Measurements from ENCODE around the gene SLC35F2. TPM values are rescaled to one million over a fixed set of nuclear protein-coding genes. Genes with fewer than 3 reads are reported as not detected.

The SLC35F2 gene
- polyA plus RNA-seq, 1 of the 3 experiments (the other 2 are of a cell fraction) = 12.4 TPM

- Histone ChIP-seq H3K9ac (no peak overlapping the region), H3K79me2 (ENCODE audit: insufficient read depth) (peaks cover 8% of the 10 kb centered on the region; the same call in 1 of the 2 replicates), H3K9me2 (no peaks in the 10 kb centered on the region), H2AFZ (ENCODE audit: low read depth) (no peak overlapping the region), H3K27ac (ENCODE audit: low read depth in 2 of 2, low read length in 1 of 2) (no peak overlapping the region), H3K4me3 (ENCODE audit: low read depth in 2 of 2, low read length in 1 of 2) (no peak overlapping the region), H4K20me1 (ENCODE audit: insufficient read depth) (no peaks in the 10 kb centered on the region), H3K9me3 (no peaks in the 10 kb centered on the region), H3K36me3 (replicated peaks in 1 of 2; ENCODE audit: control insufficient read depth in 1 of 2, insufficient read depth in 2 of 2, low read length in 1 of 2) (no peaks in the 10 kb centered on the region), H3K4me2 (no peak overlapping the region), H3K27me3 (ENCODE audit: insufficient read depth) (no peaks in the 10 kb centered on the region), H3F3A (replicated peaks; ENCODE audit: insufficient read depth) (peaks cover 5% of the 10 kb centered on the region), H3K4me1 (ENCODE audit: control insufficient read depth in 1 of 2, insufficient read depth in 2 of 2, low read depth in 1 of 2, low read length in 1 of 2) (peaks cover 0 to 3% of the 10 kb centered on the region in 2 experiments; a peak in 2 of 4 replicates)
- TF ChIP-seq SMC3 (IDR thresholded peaks at IDR 0.05; ENCODE audit: low read depth, low read length) = no peak
- TF ChIP-seq PBX3 (IDR thresholded peaks at IDR 0.05) = no peak
- TF ChIP-seq MXI1 (IDR thresholded peaks at IDR 0.05; ENCODE audit: low read depth, low read length) = no peak
- no peak for TF ChIP-seq TAF1 (IDR thresholded peaks at IDR 0.05; ENCODE audit: borderline replicate concordance, low read depth, low read length)
- no peak for TF ChIP-seq RCOR1 (IDR thresholded peaks at IDR 0.05; ENCODE audit: low read length)
- no peak for TF ChIP-seq RAD21 (IDR thresholded peaks at IDR 0.05; ENCODE audit: low read length)
- TF ChIP-seq MEF2A (IDR thresholded peaks at IDR 0.05; ENCODE audit: borderline replicate concordance, low read depth) = no peak
- TF ChIP-seq TEAD4 (IDR thresholded peaks at IDR 0.05; ENCODE audit: borderline replicate concordance, insufficient read depth) = no peak
- no peak for TF ChIP-seq POLR2AphosphoS5 (IDR thresholded peaks at IDR 0.05; ENCODE audit: low read depth, low read length)
- no peak for TF ChIP-seq MAX (IDR thresholded peaks at IDR 0.05; ENCODE audit: low read depth)
- no peak for TF ChIP-seq RXRA (IDR thresholded peaks at IDR 0.05; ENCODE audit: borderline replicate concordance, low read depth)
- TF ChIP-seq TCF12 (IDR thresholded peaks at IDR 0.05) = no peak
- no peak for TF ChIP-seq NRF1 (IDR thresholded peaks at IDR 0.05; ENCODE audit: low read depth, low read length)
- TF ChIP-seq GABPA (IDR thresholded peaks at IDR 0.05; ENCODE audit: low read depth) = no peak
- TF ChIP-seq SIN3A (IDR thresholded peaks at IDR 0.05; ENCODE audit: borderline replicate concordance, low read depth, low read length) = no peak
- DNase-seq = no peak
- CTCF ChIA-PET = interaction anchor here (0.6 kb wide), 1 partner anchor 292 kb away, joined by 3 read pairs; no protein-coding TSS in a partner anchor
- POLR2A ChIA-PET = no interaction called here
- WGBS (ENCODE audit: low lambda C conversion rate) = 95% methylated on average over 2 of the region's 2 CpGs
Observed at GRCh38 chr11:107816028-107816427, 42.6 kb downstream of the SLC35F2 start.

GRCh38 chr11:107810875-107811274 lies 47.7 kb downstream of the SLC35F2 start:
- Histone ChIP-seq H3K9me3 (no peaks in the 10 kb centered on the region), H3K4me3 (ENCODE audit: low read depth in 2 of 2, low read length in 1 of 2) (no peak overlapping the region), H3K36me3 (replicated peaks in 1 of 2; ENCODE audit: control insufficient read depth in 1 of 2, insufficient read depth in 2 of 2, low read length in 1 of 2) (peaks cover 2 to 3% of the 10 kb centered on the region in 2 experiments), H3K27me3 (ENCODE audit: insufficient read depth) (no peaks in the 10 kb centered on the region), H4K20me1 (ENCODE audit: insufficient read depth) (no peaks in the 10 kb centered on the region), H3K9me2 (no peaks in the 10 kb centered on the region), H3K79me2 (ENCODE audit: insufficient read depth) (no peaks in the 10 kb centered on the region), H3K9ac (no peak overlapping the region), H3K27ac (ENCODE audit: low read depth in 2 of 2, low read length in 1 of 2) (no peak overlapping the region), H2AFZ (ENCODE audit: low read depth) (no peak overlapping the region), H3K4me2 (no peak overlapping the region), H3K4me1 (ENCODE audit: control insufficient read depth in 1 of 2, insufficient read depth in 2 of 2, low read depth in 1 of 2, low read length in 1 of 2) (no peaks in the 10 kb centered on the region), H3F3A (replicated peaks; ENCODE audit: insufficient read depth) (no peaks in the 10 kb centered on the region)
- TF ChIP-seq REST (IDR thresholded peaks at IDR 0.05; ENCODE audit: low read depth, low read length) (no peak), EP300 (IDR thresholded peaks at IDR 0.05; ENCODE audit: borderline replicate concordance in 1 of 2, low read depth in 1 of 2, low read length in 1 of 2) (no peak), JUND (IDR thresholded peaks at IDR 0.05) (no peak), FOXM1 (IDR thresholded peaks at IDR 0.05; ENCODE audit: low read depth) (no peak), RXRA (IDR thresholded peaks at IDR 0.05; ENCODE audit: borderline replicate concordance, low read depth) (no peak), RAD21 (IDR thresholded peaks at IDR 0.05; ENCODE audit: low read length) (no peak)
- POLR2A ChIA-PET = no interaction called here
- CTCF ChIA-PET = no interaction called here
- DNase-seq = no peak
